C4-2B (cell line): ENCODE results near the gene SERP2.

ENCODE experiments used
- CTCF ChIP-seq: fragments of 450-650 bp; conservative IDR thresholded peaks from 2 replicates; pipeline ENCODE4 v1.5.1; 2017; ENCODE audit warnings: mild to moderate bottlenecking
- ZFX ChIP-seq: fragments of 450-650 bp; IDR thresholded peaks from 2 replicates; pipeline ENCODE4 v1.6.1; 2017

GRCh38 chr13:44422755-44423643 lies 49.4 kb downstream of the SERP2 start:
- TF ChIP-seq CTCF (no peak), ZFX (no peak)
